GM12875 (cell line): ENCODE measurements around the gene IL4.
A peak's percentile ranks its signal among the peaks of the same experiment; 100 is the strongest.

Source experiments
- H3K4me3 ChIP-seq: one replicate; pipeline ENCODE4 v1.5.1; 2011; ENCODE audit warnings: low read depth, low read length, control low read depth
- CTCF ChIP-seq: IDR thresholded peaks from 2 replicates; pipeline ENCODE4 v1.5.1; 2011; ENCODE audit warnings: low read depth, mild to moderate bottlenecking, control low read depth, inconsistent platforms, low read length, moderate library complexity, borderline replicate concordance; ENCODE audit not compliant: insufficient read depth

The IL4 gene

GRCh38 chr5:132658381-132659302, 15.1 kb upstream of the IL4 start:
- no peak overlapping the region for H3K4me3 ChIP-seq
- TF ChIP-seq CTCF, result no peak

DNA sequence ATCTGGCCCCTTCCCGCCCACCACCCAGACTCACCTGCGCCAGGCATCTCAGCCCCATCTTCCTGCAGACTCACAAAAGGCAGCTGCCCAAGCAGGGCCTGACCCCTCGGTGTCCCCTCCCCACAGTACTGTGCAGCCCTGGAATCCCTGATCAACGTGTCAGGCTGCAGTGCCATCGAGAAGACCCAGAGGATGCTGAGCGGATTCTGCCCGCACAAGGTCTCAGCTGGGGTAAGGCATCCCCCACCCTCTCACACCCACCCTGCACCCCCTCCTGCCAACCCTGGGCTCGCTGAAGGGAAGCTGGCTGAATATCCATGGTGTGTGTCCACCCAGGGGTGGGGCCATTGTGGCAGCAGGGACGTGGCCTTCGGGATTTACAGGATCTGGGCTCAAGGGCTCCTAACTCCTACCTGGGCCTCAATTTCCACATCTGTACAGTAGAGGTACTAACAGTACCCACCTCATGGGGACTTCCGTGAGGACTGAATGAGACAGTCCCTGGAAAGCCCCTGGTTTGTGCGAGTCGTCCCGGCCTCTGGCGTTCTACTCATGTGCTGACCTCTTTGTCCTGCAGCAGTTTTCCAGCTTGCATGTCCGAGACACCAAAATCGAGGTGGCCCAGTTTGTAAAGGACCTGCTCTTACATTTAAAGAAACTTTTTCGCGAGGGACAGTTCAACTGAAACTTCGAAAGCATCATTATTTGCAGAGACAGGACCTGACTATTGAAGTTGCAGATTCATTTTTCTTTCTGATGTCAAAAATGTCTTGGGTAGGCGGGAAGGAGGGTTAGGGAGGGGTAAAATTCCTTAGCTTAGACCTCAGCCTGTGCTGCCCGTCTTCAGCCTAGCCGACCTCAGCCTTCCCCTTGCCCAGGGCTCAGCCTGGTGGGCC, 13.9 kb upstream of the IL4 start:
- H3K4me3 ChIP-seq, result no peak overlapping the region
- no peak for TF ChIP-seq CTCF

DNA sequence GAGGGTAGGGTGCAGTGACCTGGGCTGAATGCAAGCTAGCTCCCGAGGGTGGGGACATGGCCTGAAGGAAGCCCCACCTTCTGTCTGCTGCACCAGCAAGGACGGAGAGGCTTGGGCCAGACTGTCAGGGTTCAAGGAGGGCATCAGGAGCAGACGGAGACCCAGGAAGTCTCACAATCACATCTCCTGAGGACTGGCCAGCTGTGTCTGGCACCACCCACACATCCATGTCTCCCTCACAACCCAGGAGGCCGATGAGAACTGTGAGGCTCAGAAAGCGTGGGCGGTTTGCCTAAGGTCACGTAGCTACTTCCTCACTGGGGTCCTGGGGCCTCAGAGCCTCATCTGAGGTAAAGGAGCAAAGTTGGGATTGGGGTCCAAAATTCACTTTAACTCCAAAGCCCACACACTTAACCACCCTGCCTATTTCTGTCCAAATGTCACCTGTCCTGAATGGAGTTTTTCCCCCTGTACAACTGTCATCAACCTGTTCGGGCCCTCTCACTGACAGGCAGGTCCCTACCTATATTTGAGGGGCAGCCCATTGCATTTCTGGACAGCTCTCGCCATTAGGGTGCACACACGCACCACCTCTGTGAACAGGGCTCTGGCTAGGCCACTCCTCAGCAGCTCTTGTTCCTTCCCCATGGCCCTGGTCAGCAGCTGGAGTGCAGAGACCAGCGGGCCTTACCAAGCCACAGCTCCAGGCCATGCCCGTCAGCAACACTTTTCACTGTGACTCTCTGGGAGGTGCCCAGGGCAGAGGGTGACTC, 12.4 kb upstream of the IL4 start:
- no peak overlapping the region for H3K4me3 ChIP-seq
- no peak for TF ChIP-seq CTCF

DNA sequence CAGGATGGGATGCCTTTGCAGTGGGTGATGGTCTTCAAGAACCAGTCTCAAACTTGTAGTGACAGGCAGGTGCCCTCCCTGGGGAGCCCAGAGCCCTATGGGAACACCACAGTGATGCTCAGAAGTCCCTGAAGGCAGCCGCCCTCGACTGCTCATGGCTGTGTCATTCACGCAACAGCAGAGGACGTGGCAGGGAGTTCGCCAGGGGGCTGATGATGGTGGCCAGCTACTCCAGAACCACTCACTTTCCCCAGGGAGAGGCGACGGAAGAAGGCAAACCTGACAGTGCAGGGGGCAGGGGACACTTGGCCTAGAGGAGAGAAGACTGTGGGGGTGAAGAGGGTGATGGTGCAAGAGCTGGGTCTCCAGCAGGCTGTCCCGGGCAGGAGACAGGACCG, 11.8 kb upstream of the IL4 start:
- no peak overlapping the region for H3K4me3 ChIP-seq
- no peak for TF ChIP-seq CTCF

GRCh38 chr5:132662925-132663770, 10.6 kb upstream of the IL4 start:
- H3K4me3 ChIP-seq, result peak overlapping the region; percentile 21
- TF ChIP-seq CTCF, result peak; percentile 24; the same call in 1 of the 2 replicates
